Measurements from ENCODE around the gene ALOXE3. TPM values are rescaled to one million over a fixed set of nuclear protein-coding genes. Genes with fewer than 3 reads are reported as not detected.

The ALOXE3 gene
- total RNA-seq: not detected in 2 replicates

GRCh38 chr17:8117980-8118768 lies at the start of gene ALOXE3:
Gene ALOXE3, minus strand, starts transcription at chr17:8118514. Its CDS starts 524 bp downstream, at chr17:8117990.

GRCh38 chr17:8162233-8162996 lies 44.1 kb upstream of the ALOXE3 start, which contains the start of gene VAMP2:
Gene VAMP2, minus strand, starts transcription at chr17:8162948. Its CDS starts 69 bp downstream, at chr17:8162879.

GRCh38 chr17:8152112-8152775 lies 33.9 kb upstream of the ALOXE3 start, which contains the start of gene PER1:
Gene PER1, minus strand, starts transcription at chr17:8152404. Its CDS starts 1,698 bp downstream, at chr17:8150706.

GRCh38 chr17:8123695-8124349 lies 5.5 kb upstream of the ALOXE3 start, which contains the start of gene HES7:
Gene HES7, minus strand, starts transcription at chr17:8124106. Its CDS starts 22 bp downstream, at chr17:8124084.

GRCh38 chr17:8087075-8087951 lies 31.0 kb downstream of the ALOXE3 start, which contains the start of gene ALOX12B:
Gene ALOX12B, minus strand, starts transcription at chr17:8087716. Its CDS starts 274 bp downstream, at chr17:8087442.

Other genes with a start within 250 kb of the ALOXE3 start
- 135 and 146 TPM in 2 replicates for gene CHD3, start 229.7 kb downstream of the ALOXE3 start, total RNA-seq
- gene RNF227, start 202.2 kb downstream of the ALOXE3 start, total RNA-seq: 0.87 and 3.7 TPM in 2 replicates
- 0.13 and 0.25 TPM in 2 replicates for gene KCNAB3, start 188.7 kb downstream of the ALOXE3 start, total RNA-seq
- 51.5 and 60.6 TPM in 2 replicates for gene TRAPPC1, start 186.6 kb downstream of the ALOXE3 start, total RNA-seq
- 21.5 and 30.1 TPM in 2 replicates for gene CNTROB, start 186.3 kb downstream of the ALOXE3 start, total RNA-seq
- not detected in 2 replicates for gene GUCY2D, start 115.9 kb downstream of the ALOXE3 start, total RNA-seq
- not detected in 2 replicates for gene ALOX15B, start 79.5 kb downstream of the ALOXE3 start, total RNA-seq
- not detected in 2 replicates for gene ALOX12B, start 30.8 kb downstream of the ALOXE3 start, total RNA-seq
- 0.12 TPM in 1 of 2 replicates, not detected in the other for gene HES7, start 5.6 kb upstream of the ALOXE3 start, total RNA-seq
- 9.4 and 10.9 TPM in 2 replicates for gene PER1, start 33.9 kb upstream of the ALOXE3 start, total RNA-seq
- 7.1 and 10.4 TPM in 2 replicates for gene VAMP2, start 44.4 kb upstream of the ALOXE3 start, total RNA-seq
- 27.4 and 35.0 TPM in 2 replicates for gene TMEM107, start 57.9 kb upstream of the ALOXE3 start, total RNA-seq
- 6.1 and 7.4 TPM in 2 replicates for gene BORCS6, start 71.7 kb upstream of the ALOXE3 start, total RNA-seq
- gene AURKB, start 92.1 kb upstream of the ALOXE3 start, total RNA-seq: 9.6 and 18.8 TPM in 2 replicates
- 4.5 and 5.0 TPM in 2 replicates for gene CTC1, start 129.5 kb upstream of the ALOXE3 start, total RNA-seq
- gene PFAS, start 130.8 kb upstream of the ALOXE3 start, total RNA-seq: 10.3 and 14.8 TPM in 2 replicates
- gene RANGRF, start 170.2 kb upstream of the ALOXE3 start, total RNA-seq: 6.5 and 9.2 TPM in 2 replicates
- 0.62 and 0.92 TPM in 2 replicates for gene SLC25A35, start 176.9 kb upstream of the ALOXE3 start, total RNA-seq
- 0.79 and 2.1 TPM in 2 replicates for gene ARHGEF15, start 191.7 kb upstream of the ALOXE3 start, total RNA-seq
- not detected in 2 replicates for gene ODF4, start 221.3 kb upstream of the ALOXE3 start, total RNA-seq